Measurements from ENCODE around the gene CFAP73.

Gene CFAP73

GRCh38 chr12:113184900-113185179 is 35.3 kb downstream of the CFAP73 start:
- DNase-seq (ENCODE audit: low read depth), result peak; percentile 97
- peak overlapping the region; percentile 94 for H3K4me3 ChIP-seq (ENCODE audit: low read depth, low read length)
- TF ChIP-seq CTCF (IDR thresholded peaks at IDR 0.05; ENCODE audit: low read depth, low read length) (no peak), MAX (IDR thresholded peaks at IDR 0.05; ENCODE audit: low read depth, low read length) (peak; percentile 96), MYC (IDR thresholded peaks at IDR 0.05; ENCODE audit: low read depth, low read length) (peak; percentile 78), POLR2A (IDR thresholded peaks at IDR 0.05; ENCODE audit: extremely low read depth, insufficient read length) (peak; percentile 44)

GRCh38 chr12:113185180-113186032 is 35.9 kb downstream of the CFAP73 start, which contains the start of the genes DDX54 and RITA1:
TSS of gene DDX54 (minus strand) at chr12:113185478. CDS start at chr12:113185451, 27 bp downstream.
TSS of gene RITA1 (plus strand) at chr12:113185721. CDS start at chr12:113186747, 1,026 bp downstream.
- H3K4me3 ChIP-seq (ENCODE audit: low read depth, low read length), result peak within 1 kb of the TSS; percentile 94
- TF ChIP-seq POLR2A (IDR thresholded peaks at IDR 0.05; ENCODE audit: extremely low read depth, insufficient read length) (peak; percentile 79), CTCF (IDR thresholded peaks at IDR 0.05; ENCODE audit: low read depth, low read length) (no peak), MAX (IDR thresholded peaks at IDR 0.05; ENCODE audit: low read depth, low read length) (peak; percentile 97), MYC (IDR thresholded peaks at IDR 0.05; ENCODE audit: low read depth, low read length) (peak; percentile 90)
- DNase-seq (ENCODE audit: low read depth), result peak; percentile 93

GRCh38 chr12:113186033-113186365 is 36.5 kb downstream of the CFAP73 start:
- DNase-seq (ENCODE audit: low read depth), result peak; percentile 60
- H3K4me3 ChIP-seq (ENCODE audit: low read depth, low read length), result peak overlapping the region; percentile 94
- TF ChIP-seq MAX (IDR thresholded peaks at IDR 0.05; ENCODE audit: low read depth, low read length) (0 out of 2 replicates have a peak, but pooled peaks have one; percentile 12), CTCF (IDR thresholded peaks at IDR 0.05; ENCODE audit: low read depth, low read length) (no peak), POLR2A (IDR thresholded peaks at IDR 0.05; ENCODE audit: extremely low read depth, insufficient read length) (no peak)

- no peak for DNase-seq (ENCODE audit: low read depth)
- TF ChIP-seq MYC (IDR thresholded peaks at IDR 0.05; ENCODE audit: low read depth, low read length), result no peak
- TF ChIP-seq MAX (IDR thresholded peaks at IDR 0.05; ENCODE audit: low read depth, low read length), result no peak
- no peak for TF ChIP-seq POLR2A (IDR thresholded peaks at IDR 0.05; ENCODE audit: extremely low read depth, insufficient read length)
- no peak for TF ChIP-seq CTCF (IDR thresholded peaks at IDR 0.05; ENCODE audit: low read depth, low read length)
- peak overlapping the region; percentile 94 for H3K4me3 ChIP-seq (ENCODE audit: low read depth, low read length)
Observed at GRCh38 chr12:113186666-113187325, 37.3 kb downstream of the CFAP73 start.

GRCh38 chr12:113189361-113189760 is 39.8 kb downstream of the CFAP73 start:
- no peak overlapping the region for H3K4me3 ChIP-seq (ENCODE audit: low read depth, low read length)
- no peak for TF ChIP-seq MAX (IDR thresholded peaks at IDR 0.05; ENCODE audit: low read depth, low read length)
- no peak for TF ChIP-seq CTCF (IDR thresholded peaks at IDR 0.05; ENCODE audit: low read depth, low read length)
- TF ChIP-seq POLR2A (IDR thresholded peaks at IDR 0.05; ENCODE audit: extremely low read depth, insufficient read length), result no peak
- no peak for TF ChIP-seq MYC (IDR thresholded peaks at IDR 0.05; ENCODE audit: low read depth, low read length)
- no peak for DNase-seq (ENCODE audit: low read depth)
